Activated CD4-positive, alpha-beta T cell treated with anti-CD3 and anti-CD28 coated beads for 36 hours (primary cell): Measurements from ENCODE around the gene OR52N5. TPM values are rescaled to one million over a fixed set of nuclear protein-coding genes. Genes with fewer than 3 reads are reported as not detected.

ENCODE experiments used
- ATAC-seq: fragments of 200-7000 bp; cut with Tn5 transposase; one replicate; pipeline ENCODE4 v1.10.0; 2021; ENCODE audit warnings: mild to moderate bottlenecking, moderate library complexity
- CTCF ChIA-PET: fragments of 350-600 bp; sonication (Branson Sonifier 250); formaldehyde crosslinking; loops from one replicate; lab custom pipeline; 2021; ENCODE audit warnings: antibody characterized with exemption; lab: Charles Lee
- POLR2A ChIA-PET: fragments of 350-600 bp; sonication (Branson Sonifier 250); formaldehyde crosslinking; loops from one replicate; lab custom pipeline; 2021; ENCODE audit warnings: antibody characterized with exemption, inconsistent platforms; lab: Charles Lee
- DNase-seq: peaks from one replicate; pipeline ENCODE4 v3.0.0-alpha.2; 2020
- H3K27ac Mint-ChIP-seq: one replicate; pipeline ENCODE4 v1.8.0; 2021; ENCODE audit warnings: mixed read lengths
- H3K27me3 Mint-ChIP-seq: one replicate; pipeline ENCODE4 v1.8.0; 2021; ENCODE audit warnings: mixed read lengths
- H3K36me3 Mint-ChIP-seq: one replicate; pipeline ENCODE4 v1.8.0; 2021; ENCODE audit warnings: low read depth, mixed read lengths
- H3K4me1 Mint-ChIP-seq: one replicate; pipeline ENCODE4 v1.8.0; 2021; ENCODE audit warnings: mixed read lengths
- H3K4me3 Mint-ChIP-seq: one replicate; pipeline ENCODE4 v1.8.0; 2021; ENCODE audit warnings: mild to moderate bottlenecking, moderate library complexity, mixed read lengths
- H3K9me3 Mint-ChIP-seq: one replicate; pipeline ENCODE4 v1.8.0; 2021; ENCODE audit warnings: low read depth, mixed read lengths
- intact Hi-C, 2 experiments: fragments of 100-400 bp; cut with DNase I in 1 of 2; cut with micrococcal nuclease in 1 of 2; formaldehyde crosslinking; loops; one replicate each; pipeline versions ENCODE4 v1.14.2 to v1.15.1; 2022 to 2024; cut with DNase I, micrococcal nuclease
- total RNA-seq, 2 experiments: library from RNA; stranded (reverse); gene quantifications; one replicate each; pipeline ENCODE4 v1.2.3, GENCODE V29; 2021

Gene OR52N5
- total RNA-seq, 2 experiments from 2014 or later = not detected

DNA sequence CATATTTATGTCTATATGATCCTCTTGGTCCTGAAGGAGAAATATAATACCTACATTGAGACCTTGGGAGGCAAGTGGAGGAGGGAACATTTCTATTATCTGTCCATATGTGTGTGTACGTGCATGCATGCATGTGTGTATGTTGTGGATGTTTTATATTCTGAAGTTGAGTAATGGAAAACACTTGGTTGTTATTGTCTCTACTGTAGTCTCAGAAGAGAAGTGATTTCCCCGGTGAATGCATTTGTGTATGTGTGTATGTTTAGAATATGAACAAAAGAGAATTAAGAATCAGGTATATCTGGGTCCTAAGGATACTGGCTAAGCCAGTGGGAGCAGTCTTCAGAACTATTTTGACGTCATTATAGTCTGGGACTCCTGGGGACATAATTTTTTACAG lies 8.0 kb upstream of the OR52N5 start, which contains the start of gene OR52N1:
Gene OR52N1, minus strand, starts transcription at position 101 of the 400 bp plus-strand sequence. CDS start 2,449 bp downstream, outside the sequence.
- ATAC-seq = no peak

DNA sequence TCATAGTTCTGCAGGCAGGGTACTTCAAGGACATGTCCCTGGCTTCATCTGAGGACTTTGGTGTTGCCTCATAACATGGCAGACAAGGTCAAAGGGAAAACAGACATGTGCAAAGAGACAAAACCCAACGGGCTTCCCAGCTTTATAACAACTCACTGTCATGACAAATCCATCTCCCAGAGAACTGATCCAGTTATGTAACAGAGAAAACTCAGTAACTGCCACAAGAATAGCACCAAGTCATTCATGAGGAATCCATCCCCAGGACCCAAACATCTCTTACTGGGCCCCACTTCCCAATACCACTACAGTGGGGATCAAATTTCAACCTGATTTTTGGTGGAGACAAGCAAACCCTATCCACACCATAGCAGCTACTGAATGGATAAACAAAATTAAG lies 16.1 kb downstream of the OR52N5 start:
- CTCF ChIA-PET = no interaction called here
- POLR2A ChIA-PET = no interaction called here
- no peaks in the 10 kb centered on the region for H3K4me1 Mint-ChIP-seq
- no peaks in the 10 kb centered on the region for H3K27me3 Mint-ChIP-seq
- H3K36me3 Mint-ChIP-seq = no peaks in the 10 kb centered on the region
- no peaks in the 10 kb centered on the region for H3K9me3 Mint-ChIP-seq
- no peak for ATAC-seq
- no peak overlapping the region for H3K27ac Mint-ChIP-seq
- H3K4me3 Mint-ChIP-seq = no peak overlapping the region
- intact Hi-C loops = no loop called here
- no peak for DNase-seq

More for the DNA sequence above, 8.0 kb upstream of the OR52N5 start, which contains the start of gene OR52N1:
- ChIA-PET POLR2A (no interaction called here), CTCF (no interaction called here)
- H3K36me3 Mint-ChIP-seq = no peaks in the 10 kb centered on the region
- no peak within 1 kb of the TSS for H3K4me3 Mint-ChIP-seq
- intact Hi-C loops = no loop called here
- no peaks in the 10 kb centered on the region for H3K4me1 Mint-ChIP-seq
- no peak for DNase-seq
- no peak within 1 kb of the TSS for H3K27ac Mint-ChIP-seq
- H3K9me3 Mint-ChIP-seq = no peaks in the 10 kb centered on the region
- H3K27me3 Mint-ChIP-seq = peaks cover 7% of the 10 kb centered on the region

DNA sequence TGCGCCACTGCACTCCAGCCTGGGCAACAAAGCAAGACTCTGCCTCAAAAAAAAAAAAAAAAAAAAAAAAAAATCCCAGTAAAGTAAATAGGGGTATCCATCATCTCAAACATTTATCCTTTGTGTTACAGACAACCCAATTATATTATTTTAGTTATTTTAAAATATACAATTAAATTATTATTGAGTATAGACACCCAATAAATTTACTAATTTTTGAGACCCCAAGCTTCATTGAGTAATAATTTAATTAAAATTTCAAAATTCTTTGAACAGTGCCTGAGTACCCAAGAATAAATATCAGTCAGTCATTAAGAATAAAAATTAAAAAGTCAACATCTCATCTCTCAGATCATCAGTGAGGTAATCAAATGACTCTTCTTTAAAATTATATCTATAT lies 29.2 kb downstream of the OR52N5 start, which contains the start of gene OR52N4:
Gene OR52N4, plus strand, starts transcription at position 301 of the 400 bp plus-strand sequence. CDS start 498 bp downstream, outside the sequence.
- H3K4me3 Mint-ChIP-seq = no peak within 1 kb of the TSS
- CTCF ChIA-PET = no interaction called here
- intact Hi-C loops = no loop called here

DNA sequence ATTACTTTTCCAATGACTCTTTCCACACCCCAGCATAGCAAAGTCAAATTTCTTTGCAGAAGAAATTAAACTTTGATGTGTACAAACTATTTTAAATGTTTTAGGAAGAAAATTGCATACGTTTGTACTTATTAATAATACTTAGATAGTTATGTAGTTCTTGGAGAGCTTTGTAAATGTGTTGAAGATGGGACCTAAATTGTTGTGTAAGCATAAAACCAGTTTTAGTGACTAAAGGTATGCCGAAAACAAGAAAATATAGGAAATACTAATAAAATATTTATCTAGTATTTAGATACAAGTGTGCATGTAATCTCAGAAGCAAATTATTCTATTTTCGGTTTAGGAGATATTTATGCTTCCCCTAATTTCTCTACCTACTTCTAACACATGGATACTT lies 33.3 kb downstream of the OR52N5 start:
- Mint-ChIP-seq H3K36me3 (no peaks in the 10 kb centered on the region), H3K4me1 (no peaks in the 10 kb centered on the region), H3K27me3 (peaks cover 1% of the 10 kb centered on the region), H3K4me3 (no peak overlapping the region), H3K27ac (no peak overlapping the region), H3K9me3 (peaks cover 4% of the 10 kb centered on the region)
- DNase-seq = no peak
- ChIA-PET POLR2A (no interaction called here), CTCF (no interaction called here)
- intact Hi-C loops = no loop called here
- no peak for ATAC-seq

More for the DNA sequence above, 29.2 kb downstream of the OR52N5 start, which contains the start of gene OR52N4:
- Mint-ChIP-seq H3K36me3 (peaks cover 1% of the 10 kb centered on the region), H3K27me3 (peaks cover 6% of the 10 kb centered on the region), H3K9me3 (no peaks in the 10 kb centered on the region), H3K4me1 (no peaks in the 10 kb centered on the region), H3K27ac (no peak within 1 kb of the TSS)
- POLR2A ChIA-PET = interaction anchor here (0.6 kb wide), 1 partner anchor 54 kb away, joined by 3 read pairs; no protein-coding TSS in a partner anchor
- no peak for DNase-seq
- ATAC-seq = no peak

DNA sequence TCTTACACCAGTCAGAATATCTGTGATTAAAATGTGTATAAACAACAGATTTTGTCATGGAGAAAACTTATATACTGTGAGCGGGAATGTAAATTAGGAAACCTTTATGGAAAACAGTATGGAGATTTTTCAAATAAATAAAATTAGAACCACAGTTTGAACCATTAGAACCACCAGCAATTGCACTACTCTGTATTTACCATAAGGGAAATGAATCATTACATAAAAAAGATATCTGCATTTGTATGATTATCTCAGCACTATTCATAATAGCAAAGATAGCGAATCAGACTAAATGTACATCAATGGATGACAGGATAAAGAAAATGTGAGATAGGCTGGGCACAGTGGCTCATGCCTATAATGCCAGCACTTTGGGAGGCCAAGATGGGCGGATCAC lies 36.5 kb downstream of the OR52N5 start:
- ATAC-seq = no peak
- ChIA-PET POLR2A (no interaction called here), CTCF (no interaction called here)
- peaks cover 2% of the 10 kb centered on the region for H3K27me3 Mint-ChIP-seq
- H3K4me1 Mint-ChIP-seq = no peaks in the 10 kb centered on the region
- H3K27ac Mint-ChIP-seq = no peak overlapping the region
- H3K4me3 Mint-ChIP-seq = no peak overlapping the region
- intact Hi-C loops = no loop called here
- no peak for DNase-seq
- H3K9me3 Mint-ChIP-seq = peaks cover 15% of the 10 kb centered on the region
- H3K36me3 Mint-ChIP-seq = peaks cover 1% of the 10 kb centered on the region

DNA sequence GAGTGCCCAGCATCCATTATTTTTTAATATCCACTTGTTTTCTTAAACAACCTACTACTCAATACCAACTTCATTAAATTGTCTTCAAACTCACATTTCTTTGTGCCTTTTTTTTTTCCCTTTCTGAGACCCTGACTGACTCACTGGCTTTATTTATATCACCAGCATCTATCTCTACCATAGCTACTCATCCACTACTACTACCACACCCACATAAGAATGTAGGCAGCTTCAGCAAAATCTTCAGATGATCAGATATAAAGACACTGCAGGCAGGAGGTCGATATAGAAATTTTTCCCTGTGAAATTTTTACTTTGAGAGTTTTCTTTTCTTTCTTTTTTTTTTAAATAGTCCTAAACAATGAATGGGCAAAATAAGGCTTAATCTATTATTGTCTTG lies 44.7 kb downstream of the OR52N5 start:
- H3K9me3 Mint-ChIP-seq = peaks cover 22% of the 10 kb centered on the region
- intact Hi-C loops = no loop called here
- peaks cover 2% of the 10 kb centered on the region for H3K27me3 Mint-ChIP-seq
- CTCF ChIA-PET = interaction anchor here (1.0 to 1.1 kb wide), 2 partner anchors 11 to 79 kb away, joined by 3 to 4 read pairs; no protein-coding TSS in a partner anchor
- DNase-seq (no peak), ATAC-seq (no peak)
- H3K4me3 Mint-ChIP-seq = no peak overlapping the region
- H3K4me1 Mint-ChIP-seq = no peaks in the 10 kb centered on the region
- POLR2A ChIA-PET = no interaction called here
- no peak overlapping the region for H3K27ac Mint-ChIP-seq
- peaks cover 1% of the 10 kb centered on the region for H3K36me3 Mint-ChIP-seq

DNA sequence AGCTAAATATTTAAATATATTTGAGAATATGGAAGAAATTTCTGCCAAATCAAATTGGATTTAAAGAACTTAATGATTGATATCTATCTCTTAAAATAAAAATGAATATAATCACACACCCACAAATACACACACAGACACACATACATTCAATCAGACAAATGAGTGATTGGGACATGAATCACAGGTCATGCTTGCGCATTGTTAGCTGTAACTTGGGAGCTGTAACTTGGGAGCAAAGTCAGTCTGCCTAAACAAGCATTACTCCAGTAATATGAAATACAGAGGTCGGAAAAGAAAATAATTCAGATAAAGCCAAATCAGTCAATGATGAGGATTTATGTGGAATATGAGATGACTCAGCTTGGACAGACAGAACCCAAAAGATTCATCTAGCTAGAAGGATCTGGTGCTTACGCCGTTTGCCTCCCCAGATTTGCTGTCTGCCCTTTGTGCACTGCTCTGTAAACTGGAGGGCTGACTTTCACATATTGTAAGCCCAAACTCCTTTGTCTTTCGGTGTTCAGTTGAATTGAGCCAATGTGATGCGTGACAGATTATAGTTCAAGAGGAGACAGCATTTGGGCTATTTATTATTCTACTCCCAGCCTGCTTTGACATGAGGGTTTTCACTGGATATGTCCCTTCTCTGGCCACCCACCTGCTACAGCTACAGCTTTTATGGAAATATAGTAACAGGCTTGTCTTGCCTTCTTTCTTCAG lies 45.3 kb downstream of the OR52N5 start:
- no peak overlapping the region for H3K27ac Mint-ChIP-seq
- H3K36me3 Mint-ChIP-seq = peaks cover 1% of the 10 kb centered on the region
- ChIA-PET CTCF (interaction anchor here (1.0 to 1.1 kb wide), 2 partner anchors 11 to 78 kb away, joined by 3 to 4 read pairs; no protein-coding TSS in a partner anchor), POLR2A (no interaction called here)
- ATAC-seq (no peak), DNase-seq (no peak)
- peaks cover 2% of the 10 kb centered on the region for H3K27me3 Mint-ChIP-seq
- no peak overlapping the region for H3K4me3 Mint-ChIP-seq
- H3K4me1 Mint-ChIP-seq = no peaks in the 10 kb centered on the region
- intact Hi-C loops = no loop called here
- peaks cover 21% of the 10 kb centered on the region for H3K9me3 Mint-ChIP-seq

DNA sequence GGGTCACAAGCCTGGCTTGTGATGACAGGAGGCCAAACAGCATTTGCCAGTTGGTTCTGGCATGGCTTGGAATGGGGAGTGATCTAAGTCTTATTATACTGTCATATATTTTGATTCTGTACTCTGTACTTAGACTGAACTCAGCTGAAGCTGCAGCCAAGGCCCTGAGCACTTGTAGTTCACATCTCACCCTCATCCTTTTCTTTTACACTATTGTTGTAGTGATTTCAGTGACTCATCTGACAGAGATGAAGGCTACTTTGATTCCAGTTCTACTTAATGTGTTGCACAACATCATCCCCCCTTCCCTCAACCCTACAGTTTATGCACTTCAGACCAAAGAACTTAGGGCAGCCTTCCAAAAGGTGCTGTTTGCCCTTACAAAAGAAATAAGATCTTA lies 46.1 kb downstream of the OR52N5 start:
- no peak overlapping the region for H3K4me3 Mint-ChIP-seq
- H3K27ac Mint-ChIP-seq = no peak overlapping the region
- ATAC-seq = no peak
- no peak for DNase-seq
- no peaks in the 10 kb centered on the region for H3K4me1 Mint-ChIP-seq
- intact Hi-C loops = no loop called here
- peaks cover 17% of the 10 kb centered on the region for H3K9me3 Mint-ChIP-seq
- H3K27me3 Mint-ChIP-seq = no peaks in the 10 kb centered on the region
- H3K36me3 Mint-ChIP-seq = no peaks in the 10 kb centered on the region
- CTCF ChIA-PET = interaction anchor here (1.1 kb wide), 1 partner anchor 12 kb away, joined by 4 read pairs; no protein-coding TSS in a partner anchor
- POLR2A ChIA-PET = no interaction called here

DNA sequence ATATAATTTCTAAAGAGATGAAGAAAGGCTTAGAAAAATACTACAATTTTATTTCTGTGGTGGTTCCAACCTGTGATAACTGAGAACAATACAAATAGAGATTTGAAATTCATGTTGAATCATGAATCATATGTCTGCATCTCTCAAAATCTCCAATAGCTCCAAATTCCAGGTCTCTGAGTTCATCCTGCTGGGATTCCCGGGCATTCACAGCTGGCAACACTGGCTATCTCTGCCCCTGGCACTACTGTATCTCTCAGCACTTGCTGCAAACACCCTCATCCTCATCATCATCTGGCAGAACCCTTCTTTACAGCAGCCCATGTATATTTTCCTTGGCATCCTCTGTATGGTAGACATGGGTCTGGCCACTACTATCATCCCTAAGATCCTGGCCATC lies 46.8 kb downstream of the OR52N5 start, which contains the start of gene OR56B1:
Gene OR56B1, plus strand, starts transcription at position 53 of the 400 bp plus-strand sequence. Its CDS starts 69 bp downstream, at position 122.
- H3K27me3 Mint-ChIP-seq = no peaks in the 10 kb centered on the region
- no peaks in the 10 kb centered on the region for H3K36me3 Mint-ChIP-seq
- H3K4me3 Mint-ChIP-seq = no peak within 1 kb of the TSS
- no peak within 1 kb of the TSS for H3K27ac Mint-ChIP-seq
- H3K9me3 Mint-ChIP-seq = peaks cover 11% of the 10 kb centered on the region
- DNase-seq = no peak
- CTCF ChIA-PET = no interaction called here
- intact Hi-C loops = no loop called here
- H3K4me1 Mint-ChIP-seq = no peaks in the 10 kb centered on the region
- no peak for ATAC-seq
- POLR2A ChIA-PET = no interaction called here

DNA sequence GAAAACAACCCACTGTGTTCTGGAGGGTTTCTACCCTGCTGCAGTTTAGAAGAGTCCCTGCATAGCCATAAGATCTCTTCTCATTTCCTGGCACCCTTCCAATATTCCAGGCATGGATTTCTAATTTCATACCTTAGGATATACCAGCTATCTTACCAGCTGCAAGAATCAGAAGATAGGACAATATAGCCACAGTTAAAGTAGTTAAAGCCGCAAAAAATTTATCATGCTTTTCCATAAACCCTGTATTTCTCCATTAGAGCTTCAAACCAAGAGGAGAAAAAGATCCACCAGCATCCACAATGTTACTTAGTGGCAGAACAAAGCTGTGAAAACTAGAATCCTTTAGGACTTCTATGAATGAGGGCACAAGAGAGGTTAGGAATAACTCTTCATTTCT lies 55.5 kb downstream of the OR52N5 start:
- no peaks in the 10 kb centered on the region for H3K4me1 Mint-ChIP-seq
- ATAC-seq = no peak
- intact Hi-C loops = no loop called here
- H3K36me3 Mint-ChIP-seq = no peaks in the 10 kb centered on the region
- DNase-seq = no peak
- POLR2A ChIA-PET = no interaction called here
- H3K9me3 Mint-ChIP-seq = no peaks in the 10 kb centered on the region
- H3K27me3 Mint-ChIP-seq = no peaks in the 10 kb centered on the region
- no peak overlapping the region for H3K27ac Mint-ChIP-seq
- no peak overlapping the region for H3K4me3 Mint-ChIP-seq
- CTCF ChIA-PET = interaction anchor here (0.6 to 1.0 kb wide), 3 partner anchors 17 to 352 kb away, joined by 3 to 5 read pairs (median 4); partner anchors contain the start of gene OR52B6

DNA sequence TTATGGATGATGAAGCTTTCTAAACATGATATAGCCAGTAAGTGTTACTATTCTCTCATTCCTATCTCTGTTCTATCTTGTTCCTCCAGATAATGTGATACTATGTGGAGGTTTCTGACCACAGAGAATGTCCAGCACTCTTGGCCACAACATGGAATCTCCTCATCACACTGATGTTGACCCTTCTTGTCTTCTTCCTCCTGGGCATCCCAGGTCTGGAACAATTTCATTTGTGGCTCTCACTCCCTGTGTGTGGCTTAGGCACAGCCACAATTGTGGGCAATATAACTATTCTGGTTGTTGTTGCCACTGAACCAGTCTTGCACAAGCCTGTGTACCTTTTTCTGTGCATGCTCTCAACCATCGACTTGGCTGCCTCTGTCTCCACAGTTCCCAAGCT lies 56.8 kb downstream of the OR52N5 start:
- no peak overlapping the region for H3K4me3 Mint-ChIP-seq

More for the DNA sequence above, 56.8 kb downstream of the OR52N5 start:
- ChIA-PET POLR2A (no interaction called here), CTCF (interaction anchor here (1.1 kb wide), 1 partner anchor 9 kb away, joined by 3 read pairs; no protein-coding TSS in a partner anchor)
- Mint-ChIP-seq H3K9me3 (no peaks in the 10 kb centered on the region), H3K27ac (no peak overlapping the region), H3K36me3 (no peaks in the 10 kb centered on the region), H3K27me3 (no peaks in the 10 kb centered on the region), H3K4me1 (no peaks in the 10 kb centered on the region)
- intact Hi-C loops = no loop called here
- DNase-seq = no peak
- no peak for ATAC-seq
